PFSK-1 (cell line): Measurements from ENCODE around the gene EPHA6.

Source experiments
- POLR2AphosphoS5 ChIP-seq: IDR thresholded peaks from 2 replicates; pipeline ENCODE4 v1.6.1; 2012; ENCODE audit warnings: low read depth, mild to moderate bottlenecking, control low read depth, low read length, moderate library complexity
- SIN3A ChIP-seq: IDR thresholded peaks from 2 replicates; pipeline ENCODE4 v1.6.1; 2012; ENCODE audit warnings: mild to moderate bottlenecking, low read length, moderate library complexity, borderline replicate concordance; ENCODE audit not compliant: insufficient read depth
- TAF1 ChIP-seq: IDR thresholded peaks from 2 replicates; pipeline ENCODE4 v1.6.1; 2012; ENCODE audit warnings: low read length, control low read depth, borderline replicate concordance; ENCODE audit not compliant: insufficient read depth

GRCh38 chr3:97470481-97470880 lies 656.1 kb downstream of the EPHA6 start:
- TF ChIP-seq POLR2AphosphoS5, result no peak
- no peak for TF ChIP-seq SIN3A
- TF ChIP-seq TAF1, result no peak
